GM04503 (cell line): ENCODE data around the gene BTRC.

Experiments
- DNase-seq: peaks from one replicate; pipeline ENCODE4 v3.0.0-alpha.2; 2012; ENCODE audit warnings: low read depth

BTRC gene

GRCh38 chr10:101536800-101537199 lies 182.8 kb downstream of the BTRC start:
- no peak for DNase-seq

- DNase-seq = no peak
Observed at GRCh38 chr10:101538446-101538845, 184.5 kb downstream of the BTRC start.

GRCh38 chr10:101545898-101546297 lies 191.9 kb downstream of the BTRC start:
- DNase-seq = no peak

- no peak for DNase-seq
Observed at GRCh38 chr10:101550965-101551364, 197.0 kb downstream of the BTRC start.

- DNase-seq = no peak
Observed at GRCh38 chr10:101552442-101552841, 198.5 kb downstream of the BTRC start.

- DNase-seq = no peak
Observed at GRCh38 chr10:101557541-101557940, 203.6 kb downstream of the BTRC start.

GRCh38 chr10:101558204-101558603 lies 204.2 kb downstream of the BTRC start:
- no peak for DNase-seq

- no peak for DNase-seq
Observed at GRCh38 chr10:101558671-101559595, 205.0 kb downstream of the BTRC start.

GRCh38 chr10:101559596-101560297 lies 205.8 kb downstream of the BTRC start:
- DNase-seq = no peak

- no peak for DNase-seq
Observed at GRCh38 chr10:101560298-101561067, 206.5 kb downstream of the BTRC start.

- no peak for DNase-seq
Observed at GRCh38 chr10:101561068-101561915, 207.3 kb downstream of the BTRC start.

GRCh38 chr10:101562231-101562630 lies 208.3 kb downstream of the BTRC start:
- DNase-seq = no peak

- DNase-seq = no peak
Observed at GRCh38 chr10:101563007-101563406, 209.0 kb downstream of the BTRC start.

- DNase-seq = no peak
Observed at GRCh38 chr10:101563497-101564040, 209.6 kb downstream of the BTRC start.

GRCh38 chr10:101564490-101564991 lies 210.6 kb downstream of the BTRC start:
- no peak for DNase-seq

- DNase-seq = no peak
Observed at GRCh38 chr10:101565370-101565900, 211.5 kb downstream of the BTRC start.

GRCh38 chr10:101565936-101566332 lies 212.0 kb downstream of the BTRC start:
- DNase-seq = no peak

GRCh38 chr10:101566333-101567164 lies 212.6 kb downstream of the BTRC start:
- no peak for DNase-seq

- no peak for DNase-seq
Observed at GRCh38 chr10:101567165-101568006, 213.4 kb downstream of the BTRC start.
